Measurements from ENCODE around the gene EMC7.

The EMC7 gene

DNA sequence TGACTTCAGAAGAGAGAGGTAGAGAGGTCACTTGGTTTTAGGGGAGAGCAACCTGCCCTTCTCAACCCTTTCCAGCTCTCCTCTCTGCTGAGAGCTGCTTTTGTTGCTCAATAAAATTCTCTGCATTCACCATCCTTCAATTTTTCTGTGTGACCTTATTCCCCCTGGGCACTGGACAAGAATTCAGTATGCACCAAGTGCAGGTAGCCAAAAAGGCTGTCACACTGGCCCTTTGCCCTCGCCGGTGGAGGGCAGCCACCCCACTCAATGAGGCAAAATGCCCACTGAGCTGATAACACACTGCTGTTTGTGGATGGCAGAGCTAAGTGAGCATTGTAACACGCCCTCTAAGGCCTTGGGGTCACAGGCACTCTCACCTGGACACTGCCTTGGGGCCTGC is 13.1 kb upstream of the EMC7 start:
- H3K27ac Mint-ChIP-seq (ENCODE audit: low read depth): no peak overlapping the region
- H3K4me1 Mint-ChIP-seq: no peaks in the 10 kb centered on the region
- DNase-seq (ENCODE audit: low spot score in 2 of 2) (no peak), ATAC-seq (replicated peaks; ENCODE audit: extremely low read depth, poor library complexity, severe bottlenecking) (no peak)
- H3K4me3 Mint-ChIP-seq: no peak overlapping the region
- H3K27me3 Mint-ChIP-seq: peaks cover 37% of the 10 kb centered on the region
- no peaks in the 10 kb centered on the region for H3K36me3 Mint-ChIP-seq (ENCODE audit: insufficient read depth)
- no peaks in the 10 kb centered on the region for H3K9me3 Mint-ChIP-seq

- no peaks in the 10 kb centered on the region for H3K9me3 Mint-ChIP-seq
- H3K4me3 Mint-ChIP-seq: no peak overlapping the region
- no peaks in the 10 kb centered on the region for H3K4me1 Mint-ChIP-seq
- peaks cover 37% of the 10 kb centered on the region for H3K27me3 Mint-ChIP-seq
- no peaks in the 10 kb centered on the region for H3K36me3 Mint-ChIP-seq (ENCODE audit: insufficient read depth)
- DNase-seq (ENCODE audit: low spot score in 2 of 2): no peak
- H3K27ac Mint-ChIP-seq (ENCODE audit: low read depth): no peak overlapping the region
- ATAC-seq (replicated peaks; ENCODE audit: extremely low read depth, poor library complexity, severe bottlenecking): no peak
Observed at GRCh38 chr15:34114215-34114614, 12.6 kb upstream of the EMC7 start.

GRCh38 chr15:34111488-34111887 is 9.8 kb upstream of the EMC7 start:
- Mint-ChIP-seq H3K4me3 (no peak overlapping the region), H3K9me3 (peaks cover 1% of the 10 kb centered on the region), H3K27me3 (peaks cover 27% of the 10 kb centered on the region), H3K4me1 (no peaks in the 10 kb centered on the region), H3K27ac (ENCODE audit: low read depth) (no peak overlapping the region), H3K36me3 (ENCODE audit: insufficient read depth) (no peaks in the 10 kb centered on the region)
- DNase-seq (ENCODE audit: low spot score in 2 of 2) (no peak), ATAC-seq (replicated peaks; ENCODE audit: extremely low read depth, poor library complexity, severe bottlenecking) (no peak)

GRCh38 chr15:34109797-34110663 is 8.4 kb upstream of the EMC7 start:
- no peak overlapping the region for H3K27ac Mint-ChIP-seq (ENCODE audit: low read depth)
- no peak overlapping the region for H3K4me3 Mint-ChIP-seq
- H3K27me3 Mint-ChIP-seq: peaks cover 27% of the 10 kb centered on the region
- no peak for DNase-seq (ENCODE audit: low spot score in 2 of 2)
- H3K4me1 Mint-ChIP-seq: no peaks in the 10 kb centered on the region
- peaks cover 5% of the 10 kb centered on the region for H3K9me3 Mint-ChIP-seq
- no peaks in the 10 kb centered on the region for H3K36me3 Mint-ChIP-seq (ENCODE audit: insufficient read depth)
- no peak for ATAC-seq (replicated peaks; ENCODE audit: extremely low read depth, poor library complexity, severe bottlenecking)

DNA sequence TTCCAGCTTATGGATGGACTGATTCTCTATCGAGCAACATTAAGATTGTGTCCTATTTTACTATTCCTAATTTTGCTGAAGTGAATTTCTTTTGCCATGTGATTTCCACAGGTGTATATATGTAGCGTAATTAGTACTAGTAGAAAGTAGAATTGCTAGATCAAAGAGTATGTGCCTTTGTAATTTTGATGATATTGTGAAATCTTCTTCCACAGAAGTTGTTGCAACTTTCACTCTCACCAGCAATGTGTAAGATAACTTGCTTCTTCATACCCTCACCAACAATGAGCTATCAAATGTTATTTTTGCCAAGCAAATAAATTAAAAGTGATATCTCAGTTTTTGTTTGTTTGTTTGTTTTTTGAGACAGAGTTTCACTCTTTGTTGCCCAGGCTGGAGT is 5.7 kb upstream of the EMC7 start:
- Mint-ChIP-seq H3K4me1 (no peaks in the 10 kb centered on the region), H3K27me3 (peaks cover 1% of the 10 kb centered on the region)
- no peak for ATAC-seq (replicated peaks; ENCODE audit: extremely low read depth, poor library complexity, severe bottlenecking)

DNA sequence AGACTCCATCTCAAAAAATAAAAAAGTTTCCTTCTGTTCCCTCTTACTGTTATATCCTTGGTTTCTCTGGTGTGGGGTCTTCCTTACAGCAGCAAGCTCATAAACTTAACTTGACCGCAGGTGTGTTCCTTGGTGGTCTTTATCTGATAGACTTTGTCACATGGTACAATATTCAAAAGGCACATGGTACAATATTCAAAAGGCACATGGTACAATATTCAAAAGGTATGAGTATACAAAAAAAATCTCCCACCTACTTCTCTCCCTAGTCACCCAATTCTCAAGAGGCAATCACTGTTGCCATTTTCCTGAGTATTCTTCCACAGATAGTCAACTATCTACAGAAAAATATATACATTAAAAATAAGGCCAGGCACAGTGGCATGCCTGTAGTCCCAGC is 4.8 kb upstream of the EMC7 start:
- Mint-ChIP-seq H3K9me3 (peaks cover 5% of the 10 kb centered on the region), H3K4me1 (peaks cover 9% of the 10 kb centered on the region), H3K4me3 (no peak overlapping the region), H3K36me3 (ENCODE audit: insufficient read depth) (peaks cover 14% of the 10 kb centered on the region), H3K27ac (ENCODE audit: low read depth) (no peak overlapping the region), H3K27me3 (no peaks in the 10 kb centered on the region)
- DNase-seq (ENCODE audit: low spot score in 2 of 2) (no peak), ATAC-seq (replicated peaks; ENCODE audit: extremely low read depth, poor library complexity, severe bottlenecking) (no peak)

More for the DNA sequence above, 5.7 kb upstream of the EMC7 start:
- Mint-ChIP-seq H3K27ac (ENCODE audit: low read depth) (no peak overlapping the region), H3K36me3 (ENCODE audit: insufficient read depth) (peaks cover 5% of the 10 kb centered on the region), H3K4me3 (no peak overlapping the region), H3K9me3 (peaks cover 5% of the 10 kb centered on the region)
- DNase-seq (ENCODE audit: low spot score in 2 of 2): no peak

- no peak for DNase-seq (ENCODE audit: low spot score in 2 of 2)
- H3K4me3 Mint-ChIP-seq: peak overlapping the region; percentile 99
- peaks cover 5% of the 10 kb centered on the region for H3K9me3 Mint-ChIP-seq
- H3K36me3 Mint-ChIP-seq (ENCODE audit: insufficient read depth): peaks cover 29% of the 10 kb centered on the region
- H3K27ac Mint-ChIP-seq (ENCODE audit: low read depth): peak overlapping the region; percentile 96
- H3K4me1 Mint-ChIP-seq: peaks cover 28% of the 10 kb centered on the region
- no peaks in the 10 kb centered on the region for H3K27me3 Mint-ChIP-seq
- ATAC-seq (replicated peaks; ENCODE audit: extremely low read depth, poor library complexity, severe bottlenecking): no peak
Observed at GRCh38 chr15:34102175-34102925, 688 bp upstream of the EMC7 start.

DNA sequence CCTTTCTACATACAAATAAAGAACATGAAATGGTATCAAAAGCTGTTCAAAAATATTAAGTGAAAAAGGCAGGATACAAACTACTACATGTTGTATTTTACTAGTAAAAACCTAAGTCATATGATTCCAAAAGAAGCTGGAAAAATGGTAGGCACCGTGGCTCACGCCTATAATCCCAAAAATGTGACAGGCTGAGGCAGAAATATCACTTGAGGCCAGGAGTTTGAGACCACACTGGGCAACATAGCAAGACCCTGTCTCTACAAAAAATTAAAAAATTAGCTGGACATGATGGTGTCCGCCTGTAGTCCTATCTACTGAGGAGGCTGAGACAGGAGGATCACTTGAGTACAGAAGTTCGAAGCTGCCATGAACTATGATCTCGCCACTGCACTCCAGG is 1.7 kb downstream of the EMC7 start:
- H3K4me1 Mint-ChIP-seq: peaks cover 28% of the 10 kb centered on the region
- no peak for DNase-seq (ENCODE audit: low spot score in 2 of 2)
- peaks cover 39% of the 10 kb centered on the region for H3K36me3 Mint-ChIP-seq (ENCODE audit: insufficient read depth)
- no peaks in the 10 kb centered on the region for H3K27me3 Mint-ChIP-seq
- ATAC-seq (replicated peaks; ENCODE audit: extremely low read depth, poor library complexity, severe bottlenecking): no peak
- peak overlapping the region; percentile 20 for H3K4me3 Mint-ChIP-seq
- H3K27ac Mint-ChIP-seq (ENCODE audit: low read depth): peak overlapping the region; percentile 96
- H3K9me3 Mint-ChIP-seq: no peaks in the 10 kb centered on the region

DNA sequence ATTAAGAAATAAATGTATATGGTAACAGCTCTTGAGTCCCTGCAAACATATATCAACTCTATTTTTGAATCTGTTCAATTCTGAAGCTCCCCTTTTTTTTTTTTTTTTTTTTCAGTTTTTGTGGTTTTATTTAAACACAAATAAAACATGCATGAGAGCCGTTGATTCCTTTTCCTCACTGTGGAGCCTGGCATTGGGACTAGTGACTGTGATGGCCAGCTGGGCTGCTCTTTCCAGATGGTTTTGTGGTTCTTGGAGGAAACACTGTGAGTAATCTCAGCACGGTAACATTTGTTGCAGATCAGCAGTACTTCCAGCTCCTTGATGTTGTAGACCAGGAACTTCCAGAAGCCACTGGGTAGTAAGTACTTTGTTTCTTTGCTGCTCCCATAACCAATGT is 15.9 kb downstream of the EMC7 start:
- H3K27ac Mint-ChIP-seq (ENCODE audit: low read depth): no peak overlapping the region
- H3K4me3 Mint-ChIP-seq: no peak overlapping the region
- no peak for ATAC-seq (replicated peaks; ENCODE audit: extremely low read depth, poor library complexity, severe bottlenecking)
- no peaks in the 10 kb centered on the region for H3K4me1 Mint-ChIP-seq
- no peaks in the 10 kb centered on the region for H3K9me3 Mint-ChIP-seq
- peaks cover 42% of the 10 kb centered on the region for H3K36me3 Mint-ChIP-seq (ENCODE audit: insufficient read depth)
- H3K27me3 Mint-ChIP-seq: no peaks in the 10 kb centered on the region
- DNase-seq (ENCODE audit: low spot score in 2 of 2): no peak

DNA sequence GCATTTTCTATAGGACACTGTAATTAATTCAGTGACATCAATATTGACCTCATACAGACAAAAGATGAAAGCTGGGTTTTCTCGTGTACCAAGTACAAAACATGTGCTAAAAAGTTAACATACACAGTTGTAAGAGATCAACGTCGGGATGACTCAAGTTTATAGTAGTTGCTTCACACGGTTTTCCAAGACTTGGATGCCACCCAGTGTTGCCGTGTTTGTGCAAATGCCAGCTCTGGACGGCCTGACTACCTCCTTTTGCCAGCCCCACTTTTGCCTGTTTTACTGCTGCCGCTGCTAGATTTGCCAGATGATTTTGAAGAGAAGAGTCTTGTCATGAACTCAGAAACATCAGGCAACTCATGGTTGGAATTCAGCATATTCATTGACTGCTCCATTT is 17.6 kb downstream of the EMC7 start:
- DNase-seq (ENCODE audit: low spot score in 2 of 2) (no peak), ATAC-seq (replicated peaks; ENCODE audit: extremely low read depth, poor library complexity, severe bottlenecking) (no peak)
- Mint-ChIP-seq H3K27ac (ENCODE audit: low read depth) (no peak overlapping the region), H3K36me3 (ENCODE audit: insufficient read depth) (peaks cover 37% of the 10 kb centered on the region), H3K9me3 (no peaks in the 10 kb centered on the region), H3K27me3 (no peaks in the 10 kb centered on the region), H3K4me3 (no peak overlapping the region), H3K4me1 (no peaks in the 10 kb centered on the region)

DNA sequence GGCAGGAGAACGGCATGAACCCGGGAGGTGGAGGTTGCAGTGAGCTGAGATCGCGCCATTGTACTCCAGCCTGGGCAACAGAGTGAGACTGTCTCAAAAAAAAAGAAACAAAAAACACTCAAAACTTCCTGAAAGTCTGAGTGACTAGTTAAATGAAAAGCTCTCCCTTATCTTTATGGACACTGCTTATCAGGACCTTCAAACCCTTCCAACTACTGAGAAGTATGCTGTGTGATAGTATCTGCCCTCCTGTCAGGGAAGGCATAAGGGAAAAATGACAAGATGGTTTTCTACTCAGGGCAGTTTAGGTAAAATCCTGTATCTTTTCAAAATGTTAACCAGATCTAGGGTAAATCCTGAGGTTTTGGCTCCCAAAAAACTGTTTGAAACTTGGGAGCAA is 21.8 kb downstream of the EMC7 start:
- no peak overlapping the region for H3K27ac Mint-ChIP-seq (ENCODE audit: low read depth)
- DNase-seq (ENCODE audit: low spot score in 2 of 2): no peak

GRCh38 chr15:34078900-34079299 is 22.8 kb downstream of the EMC7 start:
- H3K36me3 Mint-ChIP-seq (ENCODE audit: insufficient read depth): peaks cover 10% of the 10 kb centered on the region
- H3K4me1 Mint-ChIP-seq: no peaks in the 10 kb centered on the region
- no peak overlapping the region for H3K4me3 Mint-ChIP-seq
- H3K27ac Mint-ChIP-seq (ENCODE audit: low read depth): no peak overlapping the region
- no peaks in the 10 kb centered on the region for H3K9me3 Mint-ChIP-seq
- ATAC-seq (replicated peaks; ENCODE audit: extremely low read depth, poor library complexity, severe bottlenecking) (no peak), DNase-seq (ENCODE audit: low spot score in 2 of 2) (no peak)
- H3K27me3 Mint-ChIP-seq: no peaks in the 10 kb centered on the region

More for the DNA sequence above, 21.8 kb downstream of the EMC7 start:
- peaks cover 15% of the 10 kb centered on the region for H3K36me3 Mint-ChIP-seq (ENCODE audit: insufficient read depth)
- H3K27me3 Mint-ChIP-seq: no peaks in the 10 kb centered on the region
- no peaks in the 10 kb centered on the region for H3K4me1 Mint-ChIP-seq
- ATAC-seq (replicated peaks; ENCODE audit: extremely low read depth, poor library complexity, severe bottlenecking): no peak
- no peaks in the 10 kb centered on the region for H3K9me3 Mint-ChIP-seq
- no peak overlapping the region for H3K4me3 Mint-ChIP-seq

GRCh38 chr15:34076785-34077184 is 24.9 kb downstream of the EMC7 start:
- Mint-ChIP-seq H3K4me3 (no peak overlapping the region), H3K4me1 (no peaks in the 10 kb centered on the region)

More at GRCh38 chr15:34076785-34077184, 24.9 kb downstream of the EMC7 start:
- Mint-ChIP-seq H3K27me3 (no peaks in the 10 kb centered on the region), H3K36me3 (ENCODE audit: insufficient read depth) (peaks cover 2% of the 10 kb centered on the region), H3K9me3 (no peaks in the 10 kb centered on the region), H3K27ac (ENCODE audit: low read depth) (no peak overlapping the region)
- no peak for DNase-seq (ENCODE audit: low spot score in 2 of 2)
- no peak for ATAC-seq (replicated peaks; ENCODE audit: extremely low read depth, poor library complexity, severe bottlenecking)

Data from central memory CD8-positive, alpha-beta T cell (primary cell).